HepG2 (cell line): Measurements from ENCODE around the gene ZFP36L2.

Source experiments
- JUN ChIP-seq: sonication (generic); formaldehyde crosslinking; IDR thresholded peaks from 2 replicates; pipeline ENCODE4 v1.4.0; 2020; ENCODE audit warnings: mild to moderate bottlenecking, missing genetic modification reagents
- SALL2 ChIP-seq: sonication (generic); formaldehyde crosslinking; IDR thresholded peaks from 2 replicates; pipeline ENCODE4 v1.8.1; 2023; ENCODE audit warnings: mild to moderate bottlenecking, missing genetic modification reagents, inconsistent platforms

GRCh38 chr2:43192744-43193651, 33.4 kb downstream of the ZFP36L2 start:
- TF ChIP-seq SALL2 (CRISPR knock-in tag) (no peak), JUN (CRISPR knock-in tag) (no peak)
